ENCODE measurements around the gene PABPC4L.
"Not testable (repeated sequence)": the region's sequence is repeated elsewhere in the genome, so short reads cannot be mapped to it uniquely, and the experiment has no call there.

Gene PABPC4L

GRCh38 chr4:134219043-134219442 lies 17.5 kb upstream of the PABPC4L start:
- TF ChIP-seq GABPA (IDR thresholded peaks at IDR 0.05; ENCODE audit: low read depth) (no peak), POLR2AphosphoS5 (IDR thresholded peaks at IDR 0.05; ENCODE audit: low read depth) (no peak), CTCF (IDR thresholded peaks at IDR 0.05; ENCODE audit: insufficient read depth, low read length) (no peak), SPI1 (IDR thresholded peaks at IDR 0.05; ENCODE audit: borderline replicate concordance, low read depth) (no peak), REST (IDR thresholded peaks at IDR 0.05; ENCODE audit: insufficient replicate concordance, low read depth) (no peak)
- Histone ChIP-seq H3K27me3 (ENCODE audit: insufficient read depth, poor library complexity, severe bottlenecking) (no peaks in the 10 kb centered on the region), H3K4me3 (replicated peaks; ENCODE audit: insufficient read depth, low read length) (no peak overlapping the region), H3K27ac (replicated peaks) (no peak overlapping the region)
- DNase-seq (ENCODE audit: low read depth in 1 of 2, low spot score in 1 of 2) = no peak

GRCh38 chr4:134216411-134216810 lies 14.8 kb upstream of the PABPC4L start:
- TF ChIP-seq SPI1 (IDR thresholded peaks at IDR 0.05; ENCODE audit: borderline replicate concordance, low read depth) (no peak), GABPA (IDR thresholded peaks at IDR 0.05; ENCODE audit: low read depth) (no peak), POLR2AphosphoS5 (IDR thresholded peaks at IDR 0.05; ENCODE audit: low read depth) (no peak), CTCF (IDR thresholded peaks at IDR 0.05; ENCODE audit: insufficient read depth, low read length) (no peak), REST (IDR thresholded peaks at IDR 0.05; ENCODE audit: insufficient replicate concordance, low read depth) (no peak)
- Histone ChIP-seq H3K27me3 (ENCODE audit: insufficient read depth, poor library complexity, severe bottlenecking) (no peaks in the 10 kb centered on the region), H3K27ac (replicated peaks) (no peak overlapping the region), H3K4me3 (replicated peaks; ENCODE audit: insufficient read depth, low read length) (no peak overlapping the region)
- no peak for DNase-seq (ENCODE audit: low read depth in 1 of 2, low spot score in 1 of 2)

GRCh38 chr4:134215620-134216344 lies 14.2 kb upstream of the PABPC4L start:
- Histone ChIP-seq H3K27me3 (ENCODE audit: insufficient read depth, poor library complexity, severe bottlenecking) (no peaks in the 10 kb centered on the region), H3K4me3 (replicated peaks; ENCODE audit: insufficient read depth, low read length) (no peak overlapping the region), H3K27ac (replicated peaks) (no peak overlapping the region)
- DNase-seq (ENCODE audit: low read depth in 1 of 2, low spot score in 1 of 2) = no peak
- TF ChIP-seq REST (IDR thresholded peaks at IDR 0.05; ENCODE audit: insufficient replicate concordance, low read depth) = no peak
- no peak for TF ChIP-seq SPI1 (IDR thresholded peaks at IDR 0.05; ENCODE audit: borderline replicate concordance, low read depth)
- TF ChIP-seq POLR2AphosphoS5 (IDR thresholded peaks at IDR 0.05; ENCODE audit: low read depth) = no peak
- no peak for TF ChIP-seq GABPA (IDR thresholded peaks at IDR 0.05; ENCODE audit: low read depth)

GRCh38 chr4:134207955-134208354 lies 6.4 kb upstream of the PABPC4L start:
- not testable (repeated sequence) for DNase-seq (ENCODE audit: low read depth in 1 of 2, low spot score in 1 of 2); H3K4me3 ChIP-seq (replicated peaks; ENCODE audit: insufficient read depth, low read length); H3K27ac ChIP-seq (replicated peaks); H3K27me3 ChIP-seq (ENCODE audit: insufficient read depth, poor library complexity, severe bottlenecking)

Measured in HL-60 (cell line).